LNCAP (cell line): Measurements from ENCODE around the gene CHCHD1.

Experiments
- TF ChIP-seq, protein P1 (sequence below): fragments of 450-650 bp; IDR thresholded peaks from 2 replicates; pipeline ENCODE4 v1.5.1; 2017; ENCODE audit warnings: mild to moderate bottlenecking

Gene CHCHD1

DNA sequence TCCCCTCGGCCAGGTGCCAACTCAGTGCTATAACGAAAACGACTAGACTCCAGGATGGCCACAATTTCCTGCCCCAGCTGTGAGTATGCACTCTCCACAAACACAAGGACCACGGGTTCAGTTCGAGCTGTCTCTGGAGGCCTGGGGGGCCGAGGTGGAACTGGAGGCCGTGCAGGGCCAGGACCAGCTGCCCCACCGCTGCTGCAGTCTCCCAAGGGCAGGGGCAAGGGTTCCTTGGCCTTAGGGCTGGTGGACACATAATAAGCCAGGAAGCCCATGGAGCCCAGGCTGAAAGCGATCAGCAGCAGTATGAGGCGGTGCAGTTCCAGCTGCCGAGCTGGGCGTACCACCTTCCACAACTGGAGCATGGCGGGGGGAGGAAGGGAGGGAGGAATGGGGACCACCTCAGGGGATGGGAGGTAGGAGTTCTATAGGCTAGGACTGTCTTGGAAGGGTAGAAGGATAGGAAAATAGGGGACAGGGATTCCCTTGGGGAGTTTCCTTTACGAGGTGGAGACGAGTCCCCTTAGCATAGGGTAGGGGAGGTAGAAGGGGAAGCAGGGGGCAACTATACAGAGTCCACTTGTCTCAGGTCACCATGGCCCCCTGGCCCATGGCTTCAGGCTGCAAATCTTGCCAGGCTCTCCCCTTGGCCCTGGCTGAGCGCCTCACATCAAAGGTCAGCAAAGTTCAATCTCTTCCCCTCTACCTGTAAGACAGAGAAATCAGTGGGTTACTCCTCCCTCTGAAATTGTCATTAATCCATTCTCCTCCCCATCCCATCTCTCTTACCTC, 26.4 kb downstream of the CHCHD1 start:
- TF ChIP-seq, protein P1, sequence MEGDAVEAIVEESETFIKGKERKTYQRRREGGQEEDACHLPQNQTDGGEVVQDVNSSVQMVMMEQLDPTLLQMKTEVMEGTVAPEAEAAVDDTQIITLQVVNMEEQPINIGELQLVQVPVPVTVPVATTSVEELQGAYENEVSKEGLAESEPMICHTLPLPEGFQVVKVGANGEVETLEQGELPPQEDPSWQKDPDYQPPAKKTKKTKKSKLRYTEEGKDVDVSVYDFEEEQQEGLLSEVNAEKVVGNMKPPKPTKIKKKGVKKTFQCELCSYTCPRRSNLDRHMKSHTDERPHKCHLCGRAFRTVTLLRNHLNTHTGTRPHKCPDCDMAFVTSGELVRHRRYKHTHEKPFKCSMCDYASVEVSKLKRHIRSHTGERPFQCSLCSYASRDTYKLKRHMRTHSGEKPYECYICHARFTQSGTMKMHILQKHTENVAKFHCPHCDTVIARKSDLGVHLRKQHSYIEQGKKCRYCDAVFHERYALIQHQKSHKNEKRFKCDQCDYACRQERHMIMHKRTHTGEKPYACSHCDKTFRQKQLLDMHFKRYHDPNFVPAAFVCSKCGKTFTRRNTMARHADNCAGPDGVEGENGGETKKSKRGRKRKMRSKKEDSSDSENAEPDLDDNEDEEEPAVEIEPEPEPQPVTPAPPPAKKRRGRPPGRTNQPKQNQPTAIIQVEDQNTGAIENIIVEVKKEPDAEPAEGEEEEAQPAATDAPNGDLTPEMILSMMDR, result no peak

DNA sequence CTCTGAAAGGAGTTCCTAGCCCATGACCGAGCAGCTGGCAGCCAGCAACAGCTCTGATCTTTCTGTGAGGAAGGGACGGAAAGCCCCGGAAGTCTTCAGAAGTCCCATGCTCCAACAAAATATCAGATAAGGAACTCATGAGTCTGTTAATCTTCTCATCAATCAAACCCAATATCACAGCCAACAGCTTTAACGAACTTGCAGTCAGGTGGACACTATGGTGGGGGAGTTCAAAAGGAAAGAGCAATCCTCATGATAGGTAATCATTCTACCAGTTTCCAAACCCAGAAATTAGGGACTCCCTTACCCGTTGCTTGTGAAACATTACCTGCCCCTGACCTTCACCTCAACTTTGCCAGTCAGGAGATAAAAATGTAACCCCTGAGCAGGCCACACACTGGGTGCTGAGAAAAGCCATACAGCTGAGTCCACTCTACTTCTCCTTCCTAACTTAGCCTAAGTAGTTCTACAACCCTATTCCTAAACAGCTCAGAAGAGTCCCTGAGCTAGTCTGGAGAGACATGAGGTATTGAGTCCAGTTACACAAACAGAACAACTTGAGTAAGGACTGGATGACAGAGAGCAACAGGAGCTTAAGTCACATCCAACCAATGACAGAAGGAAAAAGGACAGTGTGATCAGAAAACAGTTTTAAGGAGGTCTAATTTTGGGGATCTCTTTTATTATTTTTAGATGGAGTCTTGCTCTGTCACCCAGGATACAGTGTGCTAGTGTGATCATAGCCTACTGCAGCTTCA, 27.4 kb downstream of the CHCHD1 start:
- TF ChIP-seq, protein P1, result no peak

DNA sequence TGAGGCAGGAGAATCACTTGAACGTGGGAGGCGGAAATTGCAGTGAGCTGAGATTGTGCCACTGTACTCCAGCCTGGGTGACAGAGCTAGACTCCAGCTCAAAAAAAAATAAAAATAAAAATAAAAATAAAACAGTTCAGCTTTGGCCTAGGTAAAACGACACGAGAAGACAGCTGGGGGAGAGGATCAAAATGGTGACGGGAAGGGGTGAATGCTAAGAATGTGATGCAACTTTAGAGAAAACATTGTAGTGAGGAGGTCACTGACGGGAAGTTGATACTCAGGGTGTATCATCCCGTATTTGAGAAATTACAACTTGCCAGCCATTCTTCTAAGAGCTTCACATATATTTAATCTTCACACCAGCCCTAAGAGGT, 28.5 kb downstream of the CHCHD1 start:
- TF ChIP-seq, protein P1, result no peak

DNA sequence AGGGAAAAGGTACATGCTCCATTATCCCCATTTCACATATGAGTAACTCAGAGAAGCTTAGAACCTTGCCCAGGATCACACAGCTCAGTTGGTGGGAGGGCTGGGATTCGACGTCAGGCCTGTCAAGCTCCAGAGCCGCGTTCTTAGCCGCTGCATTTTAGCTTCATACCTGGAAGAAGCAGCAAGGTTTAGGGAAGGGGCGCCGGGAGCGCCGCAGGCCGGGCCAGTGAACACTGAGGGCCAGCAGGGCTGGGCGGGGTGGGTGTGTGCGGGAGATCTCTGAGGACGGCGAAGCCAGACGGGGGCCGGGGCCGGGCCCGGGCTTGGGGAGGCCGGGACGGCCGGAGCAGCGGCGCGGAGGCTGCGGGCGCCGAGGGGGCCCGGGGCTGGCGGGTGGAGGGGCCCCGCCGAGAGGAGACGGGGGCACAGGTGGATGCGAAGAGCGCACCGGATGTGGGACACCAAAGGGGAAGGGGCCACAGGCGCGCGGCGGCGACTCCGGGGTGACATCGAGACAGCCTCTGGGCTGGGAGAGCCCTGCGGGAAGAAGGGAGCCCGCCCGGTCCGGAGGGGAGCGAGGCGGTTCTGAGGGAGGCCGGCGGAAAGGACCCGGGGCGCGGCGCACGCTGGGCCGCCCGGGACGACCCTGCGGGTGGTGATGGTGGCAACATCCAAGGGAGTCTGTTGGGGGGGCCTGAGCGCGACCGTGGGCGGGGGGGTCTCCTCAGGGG, 29.1 kb downstream of the CHCHD1 start:
- TF ChIP-seq, protein P1, result no peak

DNA sequence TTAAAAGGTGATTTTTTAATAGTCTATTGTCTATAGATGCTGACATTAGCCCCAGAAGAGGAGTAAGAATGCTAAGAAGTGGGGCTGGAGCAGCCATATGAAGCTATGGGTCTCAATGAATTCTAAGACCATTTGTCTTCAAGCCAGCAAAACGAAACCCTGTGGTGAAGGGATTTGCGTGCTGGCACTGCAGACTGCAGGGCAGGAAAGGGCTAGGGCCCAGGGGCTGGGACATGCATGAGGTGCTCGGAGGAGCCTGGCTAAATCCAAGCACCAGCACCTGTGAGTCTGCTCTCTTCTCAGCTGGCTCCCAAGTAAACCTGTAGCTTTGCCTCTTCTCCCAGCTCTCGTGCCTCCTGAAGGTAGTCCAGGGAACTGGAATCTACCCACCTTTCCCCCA, 30.8 kb downstream of the CHCHD1 start:
- TF ChIP-seq, protein P1, result no peak

DNA sequence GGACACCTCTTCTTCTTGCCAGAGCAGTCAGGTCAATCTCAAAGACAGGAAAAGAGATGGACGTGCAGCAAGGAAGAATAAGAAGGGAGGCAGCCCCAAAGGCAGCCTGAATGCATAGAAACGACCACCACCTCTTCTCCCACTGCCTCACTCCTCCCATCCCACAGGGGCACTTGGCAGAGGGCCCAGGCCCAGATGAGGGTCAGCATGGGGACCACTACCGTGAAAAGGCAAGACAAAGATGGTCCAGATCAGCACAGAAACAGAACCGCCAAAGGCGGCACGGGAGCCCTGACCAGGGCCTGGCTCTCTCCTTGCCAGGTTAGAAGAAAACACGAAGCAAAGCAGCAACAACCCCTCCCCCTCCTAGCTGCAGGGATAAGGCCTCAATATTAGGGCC, 31.5 kb downstream of the CHCHD1 start:
- TF ChIP-seq, protein P1, result no peak

DNA sequence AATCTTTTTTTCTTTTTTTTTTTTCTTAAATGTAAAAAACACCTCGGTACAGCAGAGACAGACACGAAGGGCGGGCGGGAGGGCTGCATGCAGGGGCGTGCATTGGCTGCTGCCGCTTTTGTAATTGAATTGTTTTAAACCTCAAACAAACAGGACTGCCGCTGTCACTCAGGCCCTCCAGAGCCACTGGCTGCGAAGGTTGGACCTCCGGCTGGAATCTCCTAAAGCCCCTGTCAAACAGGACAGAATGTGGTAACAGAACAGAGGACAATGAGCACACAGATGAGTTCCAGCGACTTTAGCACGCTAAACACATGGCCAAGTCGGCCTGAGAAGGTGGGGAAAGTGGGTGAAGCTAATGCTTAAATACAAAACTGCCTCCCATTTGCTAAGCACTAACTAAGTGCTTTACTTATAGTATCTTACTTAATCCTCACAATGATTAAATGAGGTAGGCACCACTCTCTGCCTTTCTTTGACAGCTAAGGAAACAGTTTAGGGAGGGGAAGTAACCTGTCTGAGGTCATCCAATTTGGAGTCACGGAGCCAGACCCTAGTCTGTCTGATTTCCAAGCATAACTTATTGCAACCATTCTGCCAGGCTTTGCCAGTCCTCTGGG, 32.5 kb downstream of the CHCHD1 start:
- TF ChIP-seq, protein P1, result no peak
